Thyroid gland (tissue), 4 donors: Measurements from ENCODE around the gene STK32B.

ENCODE experiments used
- POLR2A ChIP-seq, 2 donors: fragments of 450-650 bp; IDR thresholded peaks; one replicate each; pipeline ENCODE4 v1.6.1; 2017; ENCODE audit warnings: antibody characterized with exemption in 2 of 2, mild to moderate bottlenecking in 2 of 2, moderate library complexity in 1 of 2
- TF ChIP-seq, protein P1 (sequence below), 6 experiments: fragments of 200-600 bp in 3 of 6; fragments of 450-650 bp in 3 of 6; sonication (generic) in 3 of 6; IDR thresholded peaks; one replicate each; pipeline ENCODE4 v1.5.1; 2016 to 2019; ENCODE audit warnings: antibody characterized with exemption in 6 of 6, mild to moderate bottlenecking in 2 of 6, inconsistent platforms in 1 of 6, moderate library complexity in 1 of 6

GRCh38 chr4:5082376-5082775, 31.1 kb downstream of the STK32B start:
- TF ChIP-seq, protein P1, sequence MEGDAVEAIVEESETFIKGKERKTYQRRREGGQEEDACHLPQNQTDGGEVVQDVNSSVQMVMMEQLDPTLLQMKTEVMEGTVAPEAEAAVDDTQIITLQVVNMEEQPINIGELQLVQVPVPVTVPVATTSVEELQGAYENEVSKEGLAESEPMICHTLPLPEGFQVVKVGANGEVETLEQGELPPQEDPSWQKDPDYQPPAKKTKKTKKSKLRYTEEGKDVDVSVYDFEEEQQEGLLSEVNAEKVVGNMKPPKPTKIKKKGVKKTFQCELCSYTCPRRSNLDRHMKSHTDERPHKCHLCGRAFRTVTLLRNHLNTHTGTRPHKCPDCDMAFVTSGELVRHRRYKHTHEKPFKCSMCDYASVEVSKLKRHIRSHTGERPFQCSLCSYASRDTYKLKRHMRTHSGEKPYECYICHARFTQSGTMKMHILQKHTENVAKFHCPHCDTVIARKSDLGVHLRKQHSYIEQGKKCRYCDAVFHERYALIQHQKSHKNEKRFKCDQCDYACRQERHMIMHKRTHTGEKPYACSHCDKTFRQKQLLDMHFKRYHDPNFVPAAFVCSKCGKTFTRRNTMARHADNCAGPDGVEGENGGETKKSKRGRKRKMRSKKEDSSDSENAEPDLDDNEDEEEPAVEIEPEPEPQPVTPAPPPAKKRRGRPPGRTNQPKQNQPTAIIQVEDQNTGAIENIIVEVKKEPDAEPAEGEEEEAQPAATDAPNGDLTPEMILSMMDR (IDR thresholded peaks at IDR 0.05) = no peak
- TF ChIP-seq POLR2A (IDR thresholded peaks at IDR 0.05) = no peak
